ENCODE measurements around the gene HACD4. TPM values are rescaled to one million over a fixed set of nuclear protein-coding genes. Genes with fewer than 3 reads are reported as not detected.

Gene HACD4
- total RNA-seq, 1 donor from 2014 or later: 1.1 TPM

GRCh38 chr9:21001581-21001980 is 29.9 kb downstream of the HACD4 start:
- no peak overlapping the region for H3K27ac Mint-ChIP-seq

DNA sequence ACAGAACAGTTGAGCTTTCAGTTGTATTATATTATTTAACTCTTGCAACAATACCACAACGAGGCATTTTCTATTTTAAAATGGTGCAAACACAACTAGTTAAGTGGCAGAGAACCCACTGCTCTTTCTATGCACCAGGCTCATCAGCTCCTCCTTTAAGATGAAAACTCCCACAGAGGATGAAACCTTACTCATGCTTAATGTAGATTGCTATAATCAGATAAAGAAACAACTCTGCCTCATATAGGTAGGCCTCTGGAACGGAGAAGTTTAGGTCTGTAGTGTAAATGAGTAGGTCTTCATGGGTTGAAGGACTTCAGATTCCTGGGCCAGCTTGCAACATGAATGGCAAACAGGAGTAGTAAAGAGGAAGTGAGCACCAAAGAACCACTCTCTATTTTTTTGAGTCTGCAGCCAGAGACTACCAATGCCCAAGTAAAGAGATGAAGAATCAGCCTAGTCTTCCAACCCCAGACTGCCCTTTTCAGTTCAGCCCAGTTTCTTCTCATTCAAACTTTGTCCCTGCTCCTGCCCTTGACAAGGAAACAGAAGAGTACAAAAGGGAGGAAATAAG is 33.9 kb downstream of the HACD4 start:
- no peak for DNase-seq (ENCODE audit: low spot score)
- H3K27ac Mint-ChIP-seq: no peak overlapping the region
- H3K9ac ChIP-seq: no peak overlapping the region
- H3K9me3 ChIP-seq (ENCODE audit: low read depth): no peaks in the 10 kb centered on the region
- H3K36me3 Mint-ChIP-seq: peaks cover 29% of the 10 kb centered on the region
- no peak overlapping the region for H3K4me2 ChIP-seq
- H3K4me3 Mint-ChIP-seq: no peak overlapping the region
- no peaks in the 10 kb centered on the region for H3K4me1 ChIP-seq
- no peaks in the 10 kb centered on the region for H3F3A ChIP-seq (ENCODE audit: low read depth)
- no peak overlapping the region for H2AFZ ChIP-seq (replicated peaks)
- no peaks in the 10 kb centered on the region for H3K27me3 ChIP-seq
- H3K27me3 Mint-ChIP-seq (ENCODE audit: insufficient read depth, low read depth): peaks cover 2% of the 10 kb centered on the region
- no peaks in the 10 kb centered on the region for H3K79me2 ChIP-seq (ENCODE audit: low read depth)
- no peaks in the 10 kb centered on the region for H4K20me1 ChIP-seq (ENCODE audit: low read depth)
- no peak overlapping the region for H3K4me3 ChIP-seq
- no peaks in the 10 kb centered on the region for H3K4me1 Mint-ChIP-seq
- TF ChIP-seq EZH2phosphoT487 (IDR thresholded peaks at IDR 0.05) (no peak), EZH2 (IDR thresholded peaks at IDR 0.05) (no peak)
- TF ChIP-seq, protein P1, sequence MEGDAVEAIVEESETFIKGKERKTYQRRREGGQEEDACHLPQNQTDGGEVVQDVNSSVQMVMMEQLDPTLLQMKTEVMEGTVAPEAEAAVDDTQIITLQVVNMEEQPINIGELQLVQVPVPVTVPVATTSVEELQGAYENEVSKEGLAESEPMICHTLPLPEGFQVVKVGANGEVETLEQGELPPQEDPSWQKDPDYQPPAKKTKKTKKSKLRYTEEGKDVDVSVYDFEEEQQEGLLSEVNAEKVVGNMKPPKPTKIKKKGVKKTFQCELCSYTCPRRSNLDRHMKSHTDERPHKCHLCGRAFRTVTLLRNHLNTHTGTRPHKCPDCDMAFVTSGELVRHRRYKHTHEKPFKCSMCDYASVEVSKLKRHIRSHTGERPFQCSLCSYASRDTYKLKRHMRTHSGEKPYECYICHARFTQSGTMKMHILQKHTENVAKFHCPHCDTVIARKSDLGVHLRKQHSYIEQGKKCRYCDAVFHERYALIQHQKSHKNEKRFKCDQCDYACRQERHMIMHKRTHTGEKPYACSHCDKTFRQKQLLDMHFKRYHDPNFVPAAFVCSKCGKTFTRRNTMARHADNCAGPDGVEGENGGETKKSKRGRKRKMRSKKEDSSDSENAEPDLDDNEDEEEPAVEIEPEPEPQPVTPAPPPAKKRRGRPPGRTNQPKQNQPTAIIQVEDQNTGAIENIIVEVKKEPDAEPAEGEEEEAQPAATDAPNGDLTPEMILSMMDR (IDR thresholded peaks at IDR 0.05): no peak
- H3K9me3 Mint-ChIP-seq: peaks cover 14% of the 10 kb centered on the region
- H3K27ac ChIP-seq: no peak overlapping the region
- H3K36me3 ChIP-seq: no peaks in the 10 kb centered on the region

More at GRCh38 chr9:21001581-21001980, 29.9 kb downstream of the HACD4 start:
- H3K4me3 ChIP-seq: no peak overlapping the region
- no peaks in the 10 kb centered on the region for H3K9me3 ChIP-seq (ENCODE audit: low read depth)
- TF ChIP-seq EZH2phosphoT487 (IDR thresholded peaks at IDR 0.05) (no peak), EZH2 (IDR thresholded peaks at IDR 0.05) (no peak)
- TF ChIP-seq, protein P1 (IDR thresholded peaks at IDR 0.05): no peak
- no peak for DNase-seq (ENCODE audit: low spot score)
- H3K4me1 Mint-ChIP-seq: no peaks in the 10 kb centered on the region
- no peak overlapping the region for H3K4me2 ChIP-seq
- no peaks in the 10 kb centered on the region for H3K4me1 ChIP-seq
- H3K9ac ChIP-seq: no peak overlapping the region
- no peaks in the 10 kb centered on the region for H3K27me3 Mint-ChIP-seq (ENCODE audit: insufficient read depth, low read depth)
- no peak overlapping the region for H3K4me3 Mint-ChIP-seq
- no peaks in the 10 kb centered on the region for H3F3A ChIP-seq (ENCODE audit: low read depth)
- no peaks in the 10 kb centered on the region for H4K20me1 ChIP-seq (ENCODE audit: low read depth)
- peaks cover 22% of the 10 kb centered on the region for H3K36me3 Mint-ChIP-seq
- H3K27me3 ChIP-seq: no peaks in the 10 kb centered on the region
- no peak overlapping the region for H2AFZ ChIP-seq (replicated peaks)
- no peaks in the 10 kb centered on the region for H3K36me3 ChIP-seq
- H3K27ac ChIP-seq: no peak overlapping the region
- H3K79me2 ChIP-seq (ENCODE audit: low read depth): no peaks in the 10 kb centered on the region
- peaks cover 14% of the 10 kb centered on the region for H3K9me3 Mint-ChIP-seq

- Histone ChIP-seq H4K20me1 (ENCODE audit: low read depth) (no peaks in the 10 kb centered on the region), H3K4me2 (no peak overlapping the region), H3K27ac (no peak overlapping the region), H3K27me3 (no peaks in the 10 kb centered on the region), H3K79me2 (ENCODE audit: low read depth) (no peaks in the 10 kb centered on the region), H3K4me1 (no peaks in the 10 kb centered on the region), H2AFZ (replicated peaks) (no peak overlapping the region), H3K9me3 (ENCODE audit: low read depth) (no peaks in the 10 kb centered on the region), H3K4me3 (no peak overlapping the region), H3F3A (ENCODE audit: low read depth) (no peaks in the 10 kb centered on the region), H3K9ac (no peak overlapping the region), H3K36me3 (no peaks in the 10 kb centered on the region)
- Mint-ChIP-seq H3K4me3 (no peak overlapping the region), H3K4me1 (no peaks in the 10 kb centered on the region), H3K27me3 (ENCODE audit: insufficient read depth, low read depth) (peaks cover 2% of the 10 kb centered on the region), H3K27ac (no peak overlapping the region), H3K9me3 (peaks cover 13% of the 10 kb centered on the region), H3K36me3 (peaks cover 29% of the 10 kb centered on the region)
- no peak for DNase-seq (ENCODE audit: low spot score)
- TF ChIP-seq, protein P1 (IDR thresholded peaks at IDR 0.05): no peak
- TF ChIP-seq EZH2 (IDR thresholded peaks at IDR 0.05): no peak
- no peak for TF ChIP-seq EZH2phosphoT487 (IDR thresholded peaks at IDR 0.05)
Observed at GRCh38 chr9:20996809-20997208, 34.6 kb downstream of the HACD4 start.
